IMR-90 (cell line): Measurements from ENCODE around the gene LGALS3. TPM values are rescaled to one million over a fixed set of nuclear protein-coding genes. Genes with fewer than 3 reads are reported as not detected.
A peak's percentile ranks its signal among the peaks of the same experiment; 100 is the strongest.

Source experiments
- ATAC-seq: fragments of 200-7000 bp; cut with Tn5 transposase; 2 replicates; pipeline ENCODE4 v1.9.1; 2020; ENCODE audit warnings: low read depth, mild to moderate bottlenecking, moderate library complexity
- BruUV-seq: library from RNA; stranded (reverse); fragments of 400-500 nt; replicated peaks from 2 replicates; lab custom pipeline; 2021; lab: Mats Ljungman, UMichigan
- CTCF ChIA-PET: fragments of 300-600 bp; formaldehyde crosslinking; extraction: SDS; loops from one replicate; lab custom pipeline; 2021; ENCODE audit warnings: antibody characterized with exemption; lab: Yijun Ruan, JAX
- POLR2A ChIA-PET: fragments of 300-600 bp; sonication (Branson Sonifier 250); formaldehyde crosslinking; loops from one replicate; lab custom pipeline; 2022; ENCODE audit warnings: antibody characterized with exemption; ENCODE audit not compliant: unreplicated experiment; lab: Charles Lee
- DNase-seq: peaks from one replicate; pipeline ENCODE4 v3.0.0; 2013
- H2AFZ ChIP-seq: replicated peaks from 2 replicates; pipeline ENCODE3; 2013; ENCODE audit warnings: low read length, mild to moderate bottlenecking; ENCODE audit not compliant: poor library complexity
- H2AK5ac ChIP-seq: 2 replicates; pipeline ENCODE4 v1.6.1; 2013; ENCODE audit warnings: low read depth, low read length, inconsistent platforms
- H2AK9ac ChIP-seq: replicated peaks from 2 replicates; pipeline ENCODE3; 2013; ENCODE audit warnings: mild to moderate bottlenecking, low read depth, low read length, moderate library complexity; ENCODE audit not compliant: poor library complexity
- H2BK120ac ChIP-seq: 2 replicates; pipeline ENCODE4 v1.6.1; 2013; ENCODE audit warnings: low read depth, low read length, inconsistent platforms
- H2BK15ac ChIP-seq: 3 replicates; pipeline ENCODE4 v1.6.1; 2013; ENCODE audit warnings: low read depth, low read length, inconsistent platforms
- H2BK20ac ChIP-seq: 2 replicates; pipeline ENCODE4 v1.6.1; 2013; ENCODE audit warnings: low read depth, mild to moderate bottlenecking, inconsistent platforms, low read length, moderate library complexity
- H2BK5ac ChIP-seq: 2 replicates; pipeline ENCODE4 v1.6.1; 2013; ENCODE audit warnings: mild to moderate bottlenecking, low read depth, low read length, inconsistent platforms; ENCODE audit not compliant: poor library complexity, severe bottlenecking
- H3K14ac ChIP-seq: replicated peaks from 2 replicates; pipeline ENCODE4 v1.6.1; 2013; ENCODE audit warnings: low read depth, low read length, inconsistent platforms
- H3K18ac ChIP-seq: 2 replicates; pipeline ENCODE4 v1.6.1; 2013; ENCODE audit warnings: low read depth, low read length, control low read depth
- H3K23ac ChIP-seq: 2 replicates; pipeline ENCODE4 v1.6.1; 2013; ENCODE audit warnings: low read depth, low read length, inconsistent platforms
- H3K27ac ChIP-seq: 2 replicates; pipeline ENCODE4 v1.5.1; 2013; ENCODE audit warnings: mild to moderate bottlenecking, control low read depth, low read length; ENCODE audit not compliant: insufficient read depth
- H3K27me3 ChIP-seq: 2 replicates; pipeline ENCODE4 v1.6.1; 2013; ENCODE audit warnings: low read length; ENCODE audit not compliant: control insufficient read depth, insufficient read depth
- H3K36me3 ChIP-seq: 2 replicates; pipeline ENCODE4 v1.6.1; 2013; ENCODE audit warnings: low read length, mixed read lengths; ENCODE audit not compliant: control insufficient read depth, insufficient read depth
- H3K4ac ChIP-seq: 2 replicates; pipeline ENCODE4 v1.6.1; 2013; ENCODE audit warnings: low read depth, low read length, inconsistent platforms
- H3K4me1 ChIP-seq: 2 replicates; pipeline ENCODE4 v1.6.1; 2013; ENCODE audit warnings: low read length, mixed read lengths; ENCODE audit not compliant: control insufficient read depth, insufficient read depth
- H3K4me2 ChIP-seq: 2 replicates; pipeline ENCODE4 v1.6.1; 2013; ENCODE audit warnings: low read depth, mild to moderate bottlenecking, control low read depth, low read length, moderate library complexity
- H3K4me3 ChIP-seq: 2 replicates; pipeline ENCODE4 v1.5.1; 2013; ENCODE audit warnings: low read depth, mild to moderate bottlenecking, control low read depth, low read length, moderate library complexity; ENCODE audit not compliant: insufficient read depth
- H3K56ac ChIP-seq: 2 replicates; pipeline ENCODE4 v1.6.1; 2013; ENCODE audit warnings: low read length, inconsistent platforms; ENCODE audit not compliant: insufficient read depth; ENCODE audit errors: extremely low read depth
- H3K79me1 ChIP-seq, 2 experiments: 2 replicates each; pipeline ENCODE4 v1.6.1; 2013; ENCODE audit warnings: low read length in 2 of 2, inconsistent platforms in 1 of 2, low read depth in 1 of 2
- H3K9ac ChIP-seq: 2 replicates; pipeline ENCODE4 v1.6.1; 2013; ENCODE audit warnings: low read depth, low read length, control low read depth
- H3K9me1 ChIP-seq: 2 replicates; pipeline ENCODE4 v1.6.1; 2013; ENCODE audit warnings: low read length, inconsistent platforms; ENCODE audit not compliant: insufficient read depth
- H3K9me3 ChIP-seq: 2 replicates; pipeline ENCODE4 v1.6.1; 2013; ENCODE audit warnings: low read length; ENCODE audit not compliant: control insufficient read depth, insufficient read depth
- H4K20me1 ChIP-seq: 2 replicates; pipeline ENCODE4 v1.6.1; 2013; ENCODE audit warnings: low read length, inconsistent platforms; ENCODE audit not compliant: insufficient read depth
- H4K5ac ChIP-seq: 2 replicates; pipeline ENCODE4 v1.6.1; 2013; ENCODE audit warnings: mild to moderate bottlenecking, low read depth, low read length, control low read depth
- H4K8ac ChIP-seq, 2 experiments: 2 replicates each; pipeline ENCODE4 v1.6.1; 2013; ENCODE audit warnings: low read depth in 2 of 2, low read length in 2 of 2, control low read depth in 1 of 2, inconsistent platforms in 1 of 2
- H4K91ac ChIP-seq: 2 replicates; pipeline ENCODE4 v1.6.1; 2013; ENCODE audit warnings: low read depth, low read length, inconsistent platforms; ENCODE audit not compliant: insufficient read depth
- CEBPB ChIP-seq: IDR thresholded peaks from 2 replicates; pipeline ENCODE4 v1.6.1; 2012; ENCODE audit warnings: low read depth, low read length, improper control_type of control experiment
- CHD1 ChIP-seq: IDR thresholded peaks from 2 replicates; pipeline ENCODE4 v1.6.1; 2012; ENCODE audit warnings: low read depth, low read length, improper control_type of control experiment
- CTCF ChIP-seq: conservative IDR thresholded peaks from 2 replicates; pipeline ENCODE4 v1.5.1; 2012; ENCODE audit warnings: mild to moderate bottlenecking, low read depth, low read length, improper control_type of control experiment
- FOS ChIP-seq: fragments of 150-350 bp; IDR thresholded peaks from 2 replicates; pipeline ENCODE4 v1.6.1; 2016; ENCODE audit warnings: low read depth, low read length
- MAFK ChIP-seq: IDR thresholded peaks from 2 replicates; pipeline ENCODE4 v1.6.1; 2012; ENCODE audit warnings: low read depth, low read length, improper control_type of control experiment
- MXI1 ChIP-seq: IDR thresholded peaks from 2 replicates; pipeline ENCODE4 v1.6.1; 2012; ENCODE audit warnings: low read depth, mild to moderate bottlenecking, low read length, moderate library complexity, borderline replicate concordance
- RCOR1 ChIP-seq: IDR thresholded peaks from 2 replicates; pipeline ENCODE4 v1.6.1; 2012; ENCODE audit warnings: mild to moderate bottlenecking, low read length, improper control_type of control experiment; ENCODE audit not compliant: insufficient replicate concordance
- SMC3 ChIP-seq: fragments of 150-350 bp; IDR thresholded peaks from 2 replicates; pipeline ENCODE4 v1.6.1; 2016; ENCODE audit warnings: low read depth, mild to moderate bottlenecking, antibody characterized with exemption, low read length, moderate library complexity
- WGBS, 2 experiments: methylation state at CpG; one replicate each; pipeline versions ENCODE4 v1.1.5 to v1.1.7; 2013; ENCODE audit warnings: missing lambda C conversion rate in 2 of 2; ENCODE audit not compliant: insufficient read length in 1 of 2; ENCODE audit errors: extremely low coverage in 2 of 2; 5-methylcytosine and 5-hydroxymethylcytosine counted together
- dilution Hi-C: fragments of 300-500 bp; cut with HindIII; formaldehyde crosslinking; loops from one replicate; pipeline ENCODE4 v1.14.3; 2018; ENCODE audit warnings: low sequenced_read_pairs; ENCODE audit not compliant: unreplicated experiment
- in situ Hi-C: fragments of 300-500 bp; cut with MboI; formaldehyde crosslinking; loops from 3 replicates; pipeline ENCODE4 v1.14.3; 2019; ENCODE audit warnings: low sequenced_read_pairs, inconsistent platforms, mixed read lengths
- intact Hi-C: fragments of 100-400 bp; cut with micrococcal nuclease; formaldehyde crosslinking; loops from 2 replicates; pipeline ENCODE4 v1.10.0; 2022
- polyA plus RNA-seq, 3 experiments: library from polyadenylated mRNA; depleted of rRNA; stranded (reverse); fragments of >200 nt; gene quantifications; 2 replicates each; pipeline ENCODE4 v1.2.3, GENCODE V29; 2012; ENCODE audit warnings: low replicate concordance in 1 of 3
- total RNA-seq: library from RNA; depleted of rRNA; stranded (reverse); fragments of >200 nt; gene quantifications from 2 replicates; pipeline ENCODE4 v1.2.3, GENCODE V29; 2012
- TF ChIP-seq, protein P1 (sequence below): fragments of 150-350 bp; IDR thresholded peaks from 2 replicates; pipeline ENCODE4 v1.6.1; 2017; ENCODE audit warnings: mild to moderate bottlenecking, antibody characterized with exemption, low read length, low read depth

The LGALS3 gene
- total and polyA plus RNA-seq, 2 of the 4 experiments (the other 2 are of a cell fraction) = 84.4 to 171 TPM

GRCh38 chr14:55138091-55138490, 9.0 kb downstream of the LGALS3 start:
- peaks cover 48% of the 10 kb centered on the region for H4K20me1 ChIP-seq
- no peak for TF ChIP-seq RCOR1
- TF ChIP-seq, protein P1, sequence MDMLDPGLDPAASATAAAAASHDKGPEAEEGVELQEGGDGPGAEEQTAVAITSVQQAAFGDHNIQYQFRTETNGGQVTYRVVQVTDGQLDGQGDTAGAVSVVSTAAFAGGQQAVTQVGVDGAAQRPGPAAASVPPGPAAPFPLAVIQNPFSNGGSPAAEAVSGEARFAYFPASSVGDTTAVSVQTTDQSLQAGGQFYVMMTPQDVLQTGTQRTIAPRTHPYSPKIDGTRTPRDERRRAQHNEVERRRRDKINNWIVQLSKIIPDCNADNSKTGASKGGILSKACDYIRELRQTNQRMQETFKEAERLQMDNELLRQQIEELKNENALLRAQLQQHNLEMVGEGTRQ = no peak
- TF ChIP-seq FOS = no peak
- no peak for TF ChIP-seq MAFK
- no peak for TF ChIP-seq SMC3
- TF ChIP-seq CHD1 = no peak
- TF ChIP-seq CEBPB = no peak
- 0 out of 2 replicates have a peak, but pooled peaks have one; percentile 7 for TF ChIP-seq CTCF
- no peak for TF ChIP-seq MXI1
- H3K56ac ChIP-seq = no peak overlapping the region

More at GRCh38 chr14:55138091-55138490, 9.0 kb downstream of the LGALS3 start:
- Histone ChIP-seq H3K36me3 (peaks cover 34% of the 10 kb centered on the region), H3K27ac (no peak overlapping the region), H3K18ac (no peak overlapping the region), H3K27me3 (no peaks in the 10 kb centered on the region), H3K9ac (no peak overlapping the region), H3K79me1 (peaks cover 45 to 80% of the 10 kb centered on the region in 2 experiments), H2BK120ac (no peak overlapping the region), H4K91ac (no peak overlapping the region), H3K4me1 (peaks cover 7% of the 10 kb centered on the region), H3K9me3 (no peaks in the 10 kb centered on the region), H2BK15ac (no peak overlapping the region), H3K23ac (no peak overlapping the region), H3K14ac (no peak overlapping the region), H2AFZ (no peak overlapping the region), H3K4me2 (no peak overlapping the region), H4K8ac (no peak overlapping the region), H3K9me1 (peaks cover 27% of the 10 kb centered on the region), H3K4me3 (no peak overlapping the region), H2AK9ac (no peak overlapping the region), H2BK5ac (peak overlapping the region; percentile 14), H2BK20ac (no peak overlapping the region), H4K5ac (no peak overlapping the region), H3K4ac (peak overlapping the region; percentile 33; the same call in 1 of the 2 replicates), H2AK5ac (no peak overlapping the region)
- WGBS, 2 experiments = 73% methylated on average over 4 of the region's 7 CpGs; no CpG with 5 or more reads in 1 of the 2 experiments
- no peak for ATAC-seq
- no peak for DNase-seq
- no TSS peak for BruUV-seq
- ChIA-PET POLR2A (interaction anchor here (1.0 kb wide), 1 partner anchor 9 kb away, joined by 3 read pairs; the partner anchor contains the start of gene LGALS3), CTCF (interaction anchor here (0.8 to 1.0 kb wide), 2 partner anchors 10 to 36 kb away, joined by 3 to 4 read pairs; no protein-coding TSS in a partner anchor)
- in situ Hi-C loops = no loop called here
- intact Hi-C loops = no loop called here
- dilution Hi-C loops = no loop called here
